ENCODE results near the gene ALDH1A3.

DNA sequence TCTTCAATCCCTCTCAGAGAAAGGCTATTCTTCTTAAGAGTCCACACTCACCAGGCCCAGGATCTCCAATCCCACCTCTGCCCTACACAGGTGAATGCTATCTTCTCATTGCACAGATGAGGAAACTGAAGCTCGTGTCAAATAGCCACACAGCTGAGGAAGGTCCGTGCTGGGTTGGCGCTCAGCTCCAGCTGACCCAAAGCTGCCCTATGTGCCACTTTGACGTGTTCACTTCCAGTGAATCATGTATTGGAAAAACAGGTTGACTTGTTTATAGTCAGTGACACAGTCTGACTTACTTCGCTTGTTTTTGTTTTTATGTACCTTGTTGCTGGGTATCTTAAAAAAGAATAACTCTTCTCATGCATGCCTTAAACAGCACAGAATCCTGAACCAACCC is 32.4 kb upstream of the ALDH1A3 start:
- TF ChIP-seq, protein P1, sequence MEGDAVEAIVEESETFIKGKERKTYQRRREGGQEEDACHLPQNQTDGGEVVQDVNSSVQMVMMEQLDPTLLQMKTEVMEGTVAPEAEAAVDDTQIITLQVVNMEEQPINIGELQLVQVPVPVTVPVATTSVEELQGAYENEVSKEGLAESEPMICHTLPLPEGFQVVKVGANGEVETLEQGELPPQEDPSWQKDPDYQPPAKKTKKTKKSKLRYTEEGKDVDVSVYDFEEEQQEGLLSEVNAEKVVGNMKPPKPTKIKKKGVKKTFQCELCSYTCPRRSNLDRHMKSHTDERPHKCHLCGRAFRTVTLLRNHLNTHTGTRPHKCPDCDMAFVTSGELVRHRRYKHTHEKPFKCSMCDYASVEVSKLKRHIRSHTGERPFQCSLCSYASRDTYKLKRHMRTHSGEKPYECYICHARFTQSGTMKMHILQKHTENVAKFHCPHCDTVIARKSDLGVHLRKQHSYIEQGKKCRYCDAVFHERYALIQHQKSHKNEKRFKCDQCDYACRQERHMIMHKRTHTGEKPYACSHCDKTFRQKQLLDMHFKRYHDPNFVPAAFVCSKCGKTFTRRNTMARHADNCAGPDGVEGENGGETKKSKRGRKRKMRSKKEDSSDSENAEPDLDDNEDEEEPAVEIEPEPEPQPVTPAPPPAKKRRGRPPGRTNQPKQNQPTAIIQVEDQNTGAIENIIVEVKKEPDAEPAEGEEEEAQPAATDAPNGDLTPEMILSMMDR (IDR thresholded peaks at IDR 0.05; ENCODE audit: low read depth, low read length, missing input control) = no peak
- TF ChIP-seq TAF1 (conservative IDR thresholded peaks at IDR 0.05) (no peak), RAD21 (IDR thresholded peaks at IDR 0.05) (no peak), JUND (IDR thresholded peaks at IDR 0.05) (no peak), YY1 (IDR thresholded peaks at IDR 0.05) (no peak), RXRA (IDR thresholded peaks at IDR 0.05) (no peak)
- TF ChIP-seq, protein P2, sequence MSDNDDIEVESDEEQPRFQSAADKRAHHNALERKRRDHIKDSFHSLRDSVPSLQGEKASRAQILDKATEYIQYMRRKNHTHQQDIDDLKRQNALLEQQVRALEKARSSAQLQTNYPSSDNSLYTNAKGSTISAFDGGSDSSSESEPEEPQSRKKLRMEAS (IDR thresholded peaks at IDR 0.05) = no peak
- TF ChIP-seq, protein P3, sequence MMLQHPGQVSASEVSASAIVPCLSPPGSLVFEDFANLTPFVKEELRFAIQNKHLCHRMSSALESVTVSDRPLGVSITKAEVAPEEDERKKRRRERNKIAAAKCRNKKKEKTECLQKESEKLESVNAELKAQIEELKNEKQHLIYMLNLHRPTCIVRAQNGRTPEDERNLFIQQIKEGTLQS (IDR thresholded peaks at IDR 0.05) = no peak
